HepG2 (cell line): ENCODE measurements around the gene ADGRG6. TPM values are rescaled to one million over a fixed set of nuclear protein-coding genes. Genes with fewer than 3 reads are reported as not detected.

ENCODE experiments used
- BRD4 ChIP-seq: sonication (generic); formaldehyde crosslinking; IDR thresholded peaks from 2 replicates; pipeline ENCODE4 v1.4.0; 2020; ENCODE audit warnings: missing genetic modification reagents
- MBD4 ChIP-seq: IDR thresholded peaks from 2 replicates; pipeline ENCODE4 v1.6.1; 2012; ENCODE audit warnings: low read length, inconsistent platforms, borderline replicate concordance
- MED1 ChIP-seq: sonication (generic); formaldehyde crosslinking; IDR thresholded peaks from 2 replicates; pipeline ENCODE4 v1.4.0; 2020; ENCODE audit warnings: missing genetic modification reagents
- PAF1 ChIP-seq: IDR thresholded peaks from 2 replicates; pipeline ENCODE4 v1.6.1; 2016; ENCODE audit warnings: missing genetic modification reagents, missing compliant biosample characterization
- SAP130 ChIP-seq: IDR thresholded peaks from 2 replicates; pipeline ENCODE4 v1.6.1; 2016; ENCODE audit warnings: low read depth
- SIX4 ChIP-seq: sonication (generic); formaldehyde crosslinking; IDR thresholded peaks from 2 replicates; pipeline ENCODE4 v1.4.0; 2020; ENCODE audit warnings: missing genetic modification reagents
- SPEN ChIP-seq: sonication (generic); formaldehyde crosslinking; IDR thresholded peaks from 2 replicates; pipeline ENCODE4 v1.5.1; 2020; ENCODE audit warnings: low read depth, mild to moderate bottlenecking, missing genetic modification reagents
- STAT5B ChIP-seq: sonication (generic); formaldehyde crosslinking; IDR thresholded peaks from 2 replicates; pipeline ENCODE4 v1.4.0; 2020; ENCODE audit warnings: missing genetic modification reagents
- ZBTB1 ChIP-seq: sonication (generic); formaldehyde crosslinking; IDR thresholded peaks from 2 replicates; pipeline ENCODE4 v1.4.0; 2020; ENCODE audit warnings: missing genetic modification reagents, borderline replicate concordance
- ZNF775 ChIP-seq: sonication (generic); formaldehyde crosslinking; IDR thresholded peaks from 2 replicates; pipeline ENCODE4 v1.4.0; 2020; ENCODE audit warnings: missing genetic modification reagents, mild to moderate bottlenecking, moderate library complexity, borderline replicate concordance
- ZNF790 ChIP-seq: sonication (generic); formaldehyde crosslinking; IDR thresholded peaks from 2 replicates; pipeline ENCODE4 v1.8.0; 2022; ENCODE audit warnings: missing genetic modification reagents, mild to moderate bottlenecking, borderline replicate concordance
- ZSCAN22 ChIP-seq: sonication (generic); formaldehyde crosslinking; IDR thresholded peaks from 2 replicates; pipeline ENCODE4 v1.4.0; 2020; ENCODE audit warnings: mild to moderate bottlenecking, missing genetic modification reagents
- polyA plus RNA-seq, 8 experiments: library from polyadenylated mRNA; depleted of rRNA in 3 of 8; stranded (reverse) in 7 of 8; unstranded in 1 of 8; fragments of >200 nt; fragmentation: Illumina TruSeq in 4 of 8; extraction: Trizol in 4 of 8; gene quantifications; 2 replicates each; pipeline versions ENCODE4 v1.2.1 to v1.2.3, GENCODE V29; 2011 to 2016; ENCODE audit warnings: low read depth in 4 of 8, missing spikeins in 1 of 8, mixed read lengths in 1 of 8; ENCODE audit not compliant: insufficient read depth in 1 of 8
- total RNA-seq, 5 experiments: library from RNA; depleted of rRNA; stranded (reverse); fragments of >200 nt; fragmentation: Illumina TruSeq; extraction: Trizol; gene quantifications; 2 replicates each; pipeline ENCODE4 v1.2.3, GENCODE V29; 2016; ENCODE audit warnings: low read depth in 1 of 5
- TF ChIP-seq, protein P1 (sequence below): sonication (generic); formaldehyde crosslinking; IDR thresholded peaks from 2 replicates; pipeline ENCODE4 v1.4.0; 2020; ENCODE audit warnings: missing genetic modification reagents
- TF ChIP-seq, protein P2 (sequence below): sonication (generic); formaldehyde crosslinking; IDR thresholded peaks from 2 replicates; pipeline ENCODE4 v1.4.0; 2020; ENCODE audit warnings: mild to moderate bottlenecking, missing genetic modification reagents
- TF ChIP-seq, protein P3 (sequence below), 2 experiments: fragments of 450-650 bp in 1 of 2; sonication (generic) in 1 of 2; formaldehyde crosslinking in 1 of 2; IDR thresholded peaks; 2 replicates each; pipeline versions ENCODE4 v1.6.1 to v1.8.0; 2016 to 2022; ENCODE audit warnings: antibody characterized with exemption in 1 of 2, mild to moderate bottlenecking in 1 of 2, missing genetic modification reagents in 1 of 2
- TF ChIP-seq, protein P4 (sequence below): sonication (generic); formaldehyde crosslinking; IDR thresholded peaks from 2 replicates; pipeline ENCODE4 v1.5.0; 2020; ENCODE audit warnings: missing genetic modification reagents, mild to moderate bottlenecking, borderline replicate concordance
- TF ChIP-seq, protein P5 (sequence below): sonication (generic); formaldehyde crosslinking; IDR thresholded peaks from 2 replicates; pipeline ENCODE4 v1.8.1; 2023; ENCODE audit warnings: mild to moderate bottlenecking, moderate library complexity, missing genetic modification reagents

Gene ADGRG6
- total and polyA plus RNA-seq, 2 of the 13 experiments (the other 11 are each of a cell fraction or from before 2014, with no cell fraction given) = 129 to 249 TPM

DNA sequence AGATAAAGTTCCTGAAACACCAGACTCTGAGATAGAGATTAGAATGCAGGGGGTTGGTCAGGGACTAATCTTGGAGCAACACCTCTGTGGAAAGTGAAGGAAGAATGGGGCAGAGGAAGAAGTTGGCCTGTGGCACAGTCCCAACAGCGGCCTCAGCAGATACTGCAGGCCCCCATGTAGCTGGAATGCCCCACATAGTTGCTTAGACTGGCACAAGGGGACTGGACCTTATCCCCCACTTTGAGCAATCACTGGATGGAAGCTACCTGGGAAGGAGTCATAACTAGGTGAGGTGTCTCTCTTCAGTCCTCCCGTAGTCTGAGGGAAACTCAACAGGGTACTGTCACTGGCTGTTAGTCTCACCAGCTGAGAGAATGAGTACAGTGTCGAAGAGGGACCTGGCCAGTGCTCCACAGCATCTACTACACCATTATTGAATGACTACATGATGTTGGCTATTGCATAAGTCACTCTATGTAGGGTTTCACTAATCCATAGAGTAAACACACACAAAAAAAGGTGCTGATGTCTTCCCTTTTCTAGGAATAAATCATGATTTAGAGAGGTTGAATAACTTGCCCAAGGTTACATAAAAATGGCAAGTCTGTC is 47.5 kb downstream of the ADGRG6 start (continued):
- TF ChIP-seq ZSCAN22 (CRISPR knock-in tag) (no peak), STAT5B (CRISPR knock-in tag) (no peak), ZNF775 (CRISPR knock-in tag) (no peak), SIX4 (CRISPR knock-in tag) (no peak), PAF1 (CRISPR knock-in tag) (no peak), MED1 (CRISPR knock-in tag) (peak; percentile 59; the same call in 1 of the 2 replicates), SAP130 (CRISPR knock-in tag) (peak; percentile 65), SPEN (no peak), ZNF790 (CRISPR knock-in tag) (no peak), BRD4 (CRISPR knock-in tag) (no peak), ZBTB1 (CRISPR knock-in tag) (no peak), MBD4 (0 out of 2 replicates have a peak, but pooled peaks have one; percentile 66)
- TF ChIP-seq, protein P1, sequence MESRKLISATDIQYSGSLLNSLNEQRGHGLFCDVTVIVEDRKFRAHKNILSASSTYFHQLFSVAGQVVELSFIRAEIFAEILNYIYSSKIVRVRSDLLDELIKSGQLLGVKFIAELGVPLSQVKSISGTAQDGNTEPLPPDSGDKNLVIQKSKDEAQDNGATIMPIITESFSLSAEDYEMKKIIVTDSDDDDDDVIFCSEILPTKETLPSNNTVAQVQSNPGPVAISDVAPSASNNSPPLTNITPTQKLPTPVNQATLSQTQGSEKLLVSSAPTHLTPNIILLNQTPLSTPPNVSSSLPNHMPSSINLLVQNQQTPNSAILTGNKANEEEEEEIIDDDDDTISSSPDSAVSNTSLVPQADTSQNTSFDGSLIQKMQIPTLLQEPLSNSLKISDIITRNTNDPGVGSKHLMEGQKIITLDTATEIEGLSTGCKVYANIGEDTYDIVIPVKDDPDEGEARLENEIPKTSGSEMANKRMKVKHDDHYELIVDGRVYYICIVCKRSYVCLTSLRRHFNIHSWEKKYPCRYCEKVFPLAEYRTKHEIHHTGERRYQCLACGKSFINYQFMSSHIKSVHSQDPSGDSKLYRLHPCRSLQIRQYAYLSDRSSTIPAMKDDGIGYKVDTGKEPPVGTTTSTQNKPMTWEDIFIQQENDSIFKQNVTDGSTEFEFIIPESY (CRISPR knock-in tag) = no peak
- TF ChIP-seq, protein P2, sequence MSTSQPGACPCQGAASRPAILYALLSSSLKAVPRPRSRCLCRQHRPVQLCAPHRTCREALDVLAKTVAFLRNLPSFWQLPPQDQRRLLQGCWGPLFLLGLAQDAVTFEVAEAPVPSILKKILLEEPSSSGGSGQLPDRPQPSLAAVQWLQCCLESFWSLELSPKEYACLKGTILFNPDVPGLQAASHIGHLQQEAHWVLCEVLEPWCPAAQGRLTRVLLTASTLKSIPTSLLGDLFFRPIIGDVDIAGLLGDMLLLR = no peak
- TF ChIP-seq, protein P3, sequence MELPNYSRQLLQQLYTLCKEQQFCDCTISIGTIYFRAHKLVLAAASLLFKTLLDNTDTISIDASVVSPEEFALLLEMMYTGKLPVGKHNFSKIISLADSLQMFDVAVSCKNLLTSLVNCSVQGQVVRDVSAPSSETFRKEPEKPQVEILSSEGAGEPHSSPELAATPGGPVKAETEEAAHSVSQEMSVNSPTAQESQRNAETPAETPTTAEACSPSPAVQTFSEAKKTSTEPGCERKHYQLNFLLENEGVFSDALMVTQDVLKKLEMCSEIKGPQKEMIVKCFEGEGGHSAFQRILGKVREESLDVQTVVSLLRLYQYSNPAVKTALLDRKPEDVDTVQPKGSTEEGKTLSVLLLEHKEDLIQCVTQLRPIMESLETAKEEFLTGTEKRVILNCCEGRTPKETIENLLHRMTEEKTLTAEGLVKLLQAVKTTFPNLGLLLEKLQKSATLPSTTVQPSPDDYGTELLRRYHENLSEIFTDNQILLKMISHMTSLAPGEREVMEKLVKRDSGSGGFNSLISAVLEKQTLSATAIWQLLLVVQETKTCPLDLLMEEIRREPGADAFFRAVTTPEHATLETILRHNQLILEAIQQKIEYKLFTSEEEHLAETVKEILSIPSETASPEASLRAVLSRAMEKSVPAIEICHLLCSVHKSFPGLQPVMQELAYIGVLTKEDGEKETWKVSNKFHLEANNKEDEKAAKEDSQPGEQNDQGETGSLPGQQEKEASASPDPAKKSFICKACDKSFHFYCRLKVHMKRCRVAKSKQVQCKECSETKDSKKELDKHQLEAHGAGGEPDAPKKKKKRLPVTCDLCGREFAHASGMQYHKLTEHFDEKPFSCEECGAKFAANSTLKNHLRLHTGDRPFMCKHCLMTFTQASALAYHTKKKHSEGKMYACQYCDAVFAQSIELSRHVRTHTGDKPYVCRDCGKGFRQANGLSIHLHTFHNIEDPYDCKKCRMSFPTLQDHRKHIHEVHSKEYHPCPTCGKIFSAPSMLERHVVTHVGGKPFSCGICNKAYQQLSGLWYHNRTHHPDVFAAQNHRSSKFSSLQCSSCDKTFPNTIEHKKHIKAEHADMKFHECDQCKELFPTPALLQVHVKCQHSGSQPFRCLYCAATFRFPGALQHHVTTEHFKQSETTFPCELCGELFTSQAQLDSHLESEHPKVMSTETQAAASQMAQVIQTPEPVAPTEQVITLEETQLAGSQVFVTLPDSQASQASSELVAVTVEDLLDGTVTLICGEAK (IDR thresholded peaks at IDR 0.05) = no peak
- TF ChIP-seq, protein P3 (CRISPR knock-in tag; IDR thresholded peaks at IDR 0.05) = no peak
- TF ChIP-seq, protein P4, sequence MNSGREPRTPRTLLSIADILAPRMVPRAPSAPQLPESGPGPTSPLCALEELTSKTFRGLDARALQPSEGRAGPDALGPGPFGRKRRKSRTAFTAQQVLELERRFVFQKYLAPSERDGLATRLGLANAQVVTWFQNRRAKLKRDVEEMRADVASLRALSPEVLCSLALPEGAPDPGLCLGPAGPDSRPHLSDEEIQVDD (CRISPR knock-in tag) = no peak
- TF ChIP-seq, protein P5, sequence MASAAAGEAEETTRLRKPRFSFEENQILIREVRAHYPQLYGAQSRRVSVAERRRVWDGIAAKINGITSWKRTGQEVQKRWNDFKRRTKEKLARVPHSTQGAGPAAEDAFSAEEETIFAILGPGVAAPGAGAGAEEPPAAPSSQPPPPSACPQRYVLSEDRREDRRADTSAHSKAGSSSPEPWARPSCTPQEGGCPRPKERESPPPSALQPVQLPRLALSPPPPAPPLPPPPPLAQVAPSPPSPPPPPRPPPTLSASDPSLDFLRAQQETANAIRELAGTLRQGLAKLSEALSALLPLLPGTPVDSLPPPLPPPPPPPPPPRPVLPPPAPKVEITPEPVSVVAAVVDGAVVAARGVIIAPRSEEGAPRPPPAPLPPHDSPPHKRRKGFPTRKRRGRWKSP (CRISPR knock-in tag) = peak; percentile 50; the same call in 1 of the 2 replicates
